Endothelial cell of umbilical vein (primary cell): ENCODE data around the gene SLIT1. TPM values are rescaled to one million over a fixed set of nuclear protein-coding genes. Genes with fewer than 3 reads are reported as not detected.

Experiments
- BruUV-seq: library from RNA; stranded (reverse); fragments of 400-500 nt; replicated peaks from 2 replicates; lab custom pipeline; 2021; lab: Mats Ljungman, UMichigan
- CTCF ChIA-PET: fragments of 300-600, 350-600 bp; sonication (Branson Sonifier 250); formaldehyde crosslinking; loops from one replicate; lab custom pipeline; 2021; ENCODE audit warnings: antibody characterized with exemption, inconsistent platforms; lab: Charles Lee
- POLR2A ChIA-PET: fragments of 300-600, 350-600 bp; sonication (Branson Sonifier 250); formaldehyde crosslinking; loops from one replicate; lab custom pipeline; 2021; ENCODE audit warnings: antibody characterized with exemption, inconsistent platforms; lab: Charles Lee
- DNase-seq: peaks from one replicate; pipeline ENCODE4 v3.0.0-alpha.2; 2011; ENCODE audit warnings: low read depth, low spot score
- FAIRE-seq: peaks from 2 replicates; lab custom pipeline; 2011; peaks lifted over from hg19 to GRCh38; lab: Jason Lieb, UNC
- H2AFZ ChIP-seq: 2 replicates; pipeline ENCODE4 v1.6.0; 2012; ENCODE audit warnings: low read depth, low read length, control low read depth, inconsistent platforms
- H3K27ac ChIP-seq: 2 replicates; pipeline ENCODE4 v1.5.1; 2011; ENCODE audit warnings: low read depth, mild to moderate bottlenecking, control low read depth, low read length, moderate library complexity; ENCODE audit not compliant: insufficient read depth
- H3K27me3 ChIP-seq, 2 experiments: 2 replicates each; pipeline versions ENCODE4 v1.6.0 to v1.6.1; 2011; ENCODE audit warnings: low read length in 2 of 2, mixed read lengths in 1 of 2; ENCODE audit not compliant: control insufficient read depth in 2 of 2, insufficient read depth in 2 of 2
- H3K36me3 ChIP-seq, 2 experiments: 2 replicates in 1 of 2; 3 replicates in 1 of 2; pipeline ENCODE4 v1.5.1; 2011; ENCODE audit warnings: low read length in 2 of 2, mild to moderate bottlenecking in 1 of 2, moderate library complexity in 1 of 2; ENCODE audit not compliant: control insufficient read depth in 2 of 2, insufficient read depth in 2 of 2; ENCODE audit errors: extremely low read depth in 1 of 2
- H3K4me1 ChIP-seq: 3 replicates; pipeline ENCODE4 v1.5.1; 2011; ENCODE audit warnings: mild to moderate bottlenecking, low read length; ENCODE audit not compliant: control insufficient read depth, insufficient read depth; ENCODE audit errors: extremely low read depth
- H3K4me2 ChIP-seq: 2 replicates; pipeline ENCODE4 v1.6.1; 2011; ENCODE audit warnings: low read length, control low read depth, mixed read lengths; ENCODE audit not compliant: insufficient read depth
- H3K4me3 ChIP-seq, 3 experiments: fragments of 200-600 bp in 1 of 3; sonication (generic), shearing (Covaris generic) in 1 of 3; replicated peaks in 1 of 3; 2 replicates each; pipeline ENCODE4 v1.5.1; 2011 to 2016; ENCODE audit warnings: control low read depth in 3 of 3, low read length in 3 of 3, mild to moderate bottlenecking in 2 of 3, inconsistent platforms in 1 of 3, low read depth in 1 of 3, moderate library complexity in 1 of 3; ENCODE audit not compliant: insufficient read depth in 1 of 3
- H3K79me2 ChIP-seq: 2 replicates; pipeline ENCODE4 v1.6.0; 2012; ENCODE audit warnings: low read length, inconsistent platforms; ENCODE audit not compliant: control insufficient read depth, insufficient read depth
- H3K9ac ChIP-seq: replicated peaks from 2 replicates; pipeline ENCODE3; 2011; ENCODE audit warnings: low read length, control low read depth; ENCODE audit not compliant: insufficient read depth; ENCODE audit errors: extremely low read depth
- H3K9me1 ChIP-seq: replicated peaks from 3 replicates; pipeline ENCODE4 v1.6.0; 2011; ENCODE audit warnings: mild to moderate bottlenecking, low read length; ENCODE audit not compliant: control insufficient read depth, insufficient read depth; ENCODE audit errors: extremely low read depth
- H3K9me3 ChIP-seq: replicated peaks from 2 replicates; pipeline ENCODE4 v1.5.1; 2012; ENCODE audit warnings: low read length, inconsistent platforms; ENCODE audit not compliant: control insufficient read depth, insufficient read depth
- H4K20me1 ChIP-seq: replicated peaks from 2 replicates; pipeline ENCODE3; 2011; ENCODE audit warnings: mild to moderate bottlenecking, low read length; ENCODE audit not compliant: control insufficient read depth, insufficient read depth; ENCODE audit errors: extremely low read depth
- EZH2 ChIP-seq: IDR thresholded peaks from 2 replicates; pipeline ENCODE4 v1.6.1; 2012; ENCODE audit warnings: borderline replicate concordance, low read depth, mild to moderate bottlenecking, moderate library complexity, low read length, inconsistent platforms; ENCODE audit not compliant: severe bottlenecking
- FOS ChIP-seq: IDR thresholded peaks from 2 replicates; pipeline ENCODE4 v1.6.1; 2011; ENCODE audit warnings: mild to moderate bottlenecking, low read length, moderate library complexity, borderline replicate concordance; ENCODE audit not compliant: insufficient read depth
- GATA2 ChIP-seq: IDR thresholded peaks from 2 replicates; pipeline ENCODE4 v1.7.0; 2011; ENCODE audit warnings: low read depth, mild to moderate bottlenecking, moderate library complexity, mixed read lengths, low read length; ENCODE audit not compliant: insufficient read length, insufficient read depth
- JUN ChIP-seq: IDR thresholded peaks from 2 replicates; pipeline ENCODE4 v1.6.1; 2011; ENCODE audit warnings: borderline replicate concordance, low read depth; ENCODE audit not compliant: insufficient read length, insufficient read depth
- MYC ChIP-seq: IDR thresholded peaks from one replicate; pipeline ENCODE4 v1.6.1; 2011; ENCODE audit warnings: mild to moderate bottlenecking, low read depth, low read length
- POLR2A ChIP-seq: IDR thresholded peaks from 2 replicates; pipeline ENCODE4 v1.6.1; 2012; ENCODE audit warnings: low read depth, mild to moderate bottlenecking, control low read depth, low read length
- POLR2AphosphoS5 ChIP-seq: IDR thresholded peaks from 2 replicates; pipeline ENCODE4 v1.6.1; 2012; ENCODE audit warnings: low read depth, mild to moderate bottlenecking, control low read depth, low read length, moderate library complexity; ENCODE audit not compliant: insufficient read depth
- dilution Hi-C: fragments of 300-500 bp; cut with MboI; formaldehyde crosslinking; loops from one replicate; pipeline ENCODE4 v1.15.0; 2019; ENCODE audit warnings: low sequenced_read_pairs; ENCODE audit not compliant: extremely low pct_ligation_motif_present
- intact Hi-C: fragments of 100-400 bp; cut with micrococcal nuclease; formaldehyde crosslinking; loops from one replicate; pipeline ENCODE4 v1.10.0; 2022
- polyA plus RNA-seq, 4 experiments: library from polyadenylated mRNA; depleted of rRNA in 3 of 4; stranded (reverse) in 3 of 4; unstranded in 1 of 4; fragments of >200 nt; gene quantifications; 2 replicates each; pipeline versions ENCODE4 v1.2.1 to v1.2.3, GENCODE V29; 2011 to 2012; ENCODE audit warnings: missing spikeins in 1 of 4
- total RNA-seq: library from RNA; stranded (reverse); gene quantifications from 2 replicates; pipeline ENCODE4 v1.2.3, GENCODE V29; 2021
- TF ChIP-seq, protein P1 (sequence below): IDR thresholded peaks from 2 replicates; pipeline ENCODE4 v1.6.1; 2011; ENCODE audit not compliant: insufficient read depth, insufficient read length
- TF ChIP-seq, protein P2 (sequence below), 2 donors: IDR thresholded peaks; 1 replicate in 1 of 2; 2 replicates in 1 of 2; pipeline ENCODE4 v1.5.1; 2011; ENCODE audit warnings: low read length in 2 of 2, mild to moderate bottlenecking in 2 of 2, moderate library complexity in 2 of 2, control low read depth in 1 of 2, inconsistent platforms in 1 of 2, low read depth in 1 of 2; ENCODE audit not compliant: insufficient read depth in 1 of 2; ENCODE audit errors: extremely low read depth in 1 of 2

Gene SLIT1
- total and polyA plus RNA-seq, 2 donors (not counting 3 experiments of a cell fraction or from before 2014, with no cell fraction given), result 0.04 to 0.20 TPM

- no peak overlapping the region for H3K4me2 ChIP-seq
- intact Hi-C loops, result no loop called here
- TF ChIP-seq, protein P1, sequence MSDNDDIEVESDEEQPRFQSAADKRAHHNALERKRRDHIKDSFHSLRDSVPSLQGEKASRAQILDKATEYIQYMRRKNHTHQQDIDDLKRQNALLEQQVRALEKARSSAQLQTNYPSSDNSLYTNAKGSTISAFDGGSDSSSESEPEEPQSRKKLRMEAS, result no peak
- TF ChIP-seq MYC (no peak), EZH2 (no peak), POLR2AphosphoS5 (no peak), FOS (no peak), POLR2A (no peak)
Measured at GRCh38 chr10:96955794-96956193, 230.0 kb downstream of the SLIT1 start.

DNA sequence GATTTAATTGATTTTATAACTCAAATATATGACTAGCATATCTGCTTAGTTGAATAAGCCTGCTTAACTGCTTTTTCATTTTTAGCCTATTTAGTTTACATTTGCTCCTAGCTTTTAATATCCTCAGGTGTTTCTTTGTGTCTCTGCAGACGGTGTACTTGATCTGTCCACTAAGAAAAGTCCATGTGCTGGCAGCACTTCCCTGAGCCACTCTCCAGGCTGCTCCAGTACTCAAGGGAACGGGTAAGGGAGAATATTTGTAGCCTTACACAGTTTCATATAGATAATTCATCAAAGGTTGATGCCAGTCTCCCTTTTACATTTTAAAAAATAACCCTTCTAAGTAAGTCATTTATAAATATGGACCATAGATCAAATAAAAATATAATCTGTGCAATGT is 233.8 kb downstream of the SLIT1 start:
- Histone ChIP-seq H3K79me2 (no peaks in the 10 kb centered on the region), H3K27ac (no peak overlapping the region), H3K4me1 (no peaks in the 10 kb centered on the region), H3K9me3 (no peaks in the 10 kb centered on the region), H3K4me3 (no peak overlapping the region), H3K4me2 (no peak overlapping the region), H3K36me3 (peaks cover 5 to 14% of the 10 kb centered on the region in 2 experiments), H2AFZ (no peak overlapping the region), H4K20me1 (peaks cover 8% of the 10 kb centered on the region), H3K27me3 (no peaks in the 10 kb centered on the region), H3K9me1 (peaks cover 2% of the 10 kb centered on the region), H3K9ac (no peak overlapping the region)
- no peak for FAIRE-seq
- no peak for DNase-seq
- TF ChIP-seq GATA2, result no peak
- no peak for TF ChIP-seq FOS
- no peak for TF ChIP-seq POLR2AphosphoS5
- TF ChIP-seq, protein P1, result no peak
- TF ChIP-seq EZH2, result no peak
- no peak for TF ChIP-seq MYC
- TF ChIP-seq, protein P2, sequence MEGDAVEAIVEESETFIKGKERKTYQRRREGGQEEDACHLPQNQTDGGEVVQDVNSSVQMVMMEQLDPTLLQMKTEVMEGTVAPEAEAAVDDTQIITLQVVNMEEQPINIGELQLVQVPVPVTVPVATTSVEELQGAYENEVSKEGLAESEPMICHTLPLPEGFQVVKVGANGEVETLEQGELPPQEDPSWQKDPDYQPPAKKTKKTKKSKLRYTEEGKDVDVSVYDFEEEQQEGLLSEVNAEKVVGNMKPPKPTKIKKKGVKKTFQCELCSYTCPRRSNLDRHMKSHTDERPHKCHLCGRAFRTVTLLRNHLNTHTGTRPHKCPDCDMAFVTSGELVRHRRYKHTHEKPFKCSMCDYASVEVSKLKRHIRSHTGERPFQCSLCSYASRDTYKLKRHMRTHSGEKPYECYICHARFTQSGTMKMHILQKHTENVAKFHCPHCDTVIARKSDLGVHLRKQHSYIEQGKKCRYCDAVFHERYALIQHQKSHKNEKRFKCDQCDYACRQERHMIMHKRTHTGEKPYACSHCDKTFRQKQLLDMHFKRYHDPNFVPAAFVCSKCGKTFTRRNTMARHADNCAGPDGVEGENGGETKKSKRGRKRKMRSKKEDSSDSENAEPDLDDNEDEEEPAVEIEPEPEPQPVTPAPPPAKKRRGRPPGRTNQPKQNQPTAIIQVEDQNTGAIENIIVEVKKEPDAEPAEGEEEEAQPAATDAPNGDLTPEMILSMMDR (IDR thresholded peaks at IDR 0.05; ENCODE audit: extremely low read depth in 1 of 2, insufficient read depth in 1 of 2, low read depth in 1 of 2, low read length in 2 of 2), result no peak
- TF ChIP-seq POLR2A, result no peak
- no peak for TF ChIP-seq JUN
- dilution Hi-C loops (no loop called here), intact Hi-C loops (no loop called here)
- ChIA-PET POLR2A (no interaction called here), CTCF (interaction anchor here (1.5 kb wide), 1 partner anchor 14 kb away, joined by 4 read pairs; no protein-coding TSS in a partner anchor)
- no TSS peak for BruUV-seq

More at GRCh38 chr10:96955794-96956193, 230.0 kb downstream of the SLIT1 start:
- Histone ChIP-seq H2AFZ (no peak overlapping the region), H3K9me1 (peaks cover 2% of the 10 kb centered on the region), H3K27me3 (no peaks in the 10 kb centered on the region), H4K20me1 (peaks cover 3% of the 10 kb centered on the region), H3K9me3 (no peaks in the 10 kb centered on the region), H3K4me3 (no peak overlapping the region), H3K27ac (no peak overlapping the region), H3K9ac (no peak overlapping the region), H3K79me2 (peaks cover 4% of the 10 kb centered on the region), H3K36me3 (peaks cover 5 to 15% of the 10 kb centered on the region in 2 experiments), H3K4me1 (peaks cover 9% of the 10 kb centered on the region)
- no peak for FAIRE-seq
- dilution Hi-C loops, result no loop called here
- CTCF ChIA-PET, result interaction anchor here (1.9 kb wide), 1 partner anchor 77 kb away, joined by 4 read pairs; no protein-coding TSS in a partner anchor
- no peak for DNase-seq
- POLR2A ChIA-PET, result no interaction called here
- BruUV-seq, result no TSS peak
